PC-9 (cell line): ENCODE data around the gene HPCAL4. TPM values are rescaled to one million over a fixed set of nuclear protein-coding genes. Genes with fewer than 3 reads are reported as not detected.

Source experiments
- BruUV-seq: library from RNA; stranded (reverse); fragments of 400-500 nt; replicated peaks from 2 replicates; lab custom pipeline; 2021; lab: Mats Ljungman, UMichigan
- CTCF ChIA-PET: fragments of 300-600 bp; sonication (Branson Sonifier 250); formaldehyde crosslinking; loops from one replicate; lab custom pipeline; 2022; ENCODE audit warnings: antibody characterized with exemption; lab: Charles Lee
- POLR2A ChIA-PET: fragments of 300-600 bp; sonication (Branson Sonifier 250); formaldehyde crosslinking; loops from one replicate; lab custom pipeline; 2022; ENCODE audit warnings: antibody characterized with exemption; ENCODE audit not compliant: unreplicated experiment; lab: Charles Lee
- DNase-seq, 2 experiments: peaks; one replicate each; pipeline versions ENCODE4 v3.0.0 to v3.0.0-alpha.2; 2015 to 2022; ENCODE audit warnings: mixed read lengths in 1 of 2
- H2AFZ ChIP-seq: fragments of 200-600 bp; sonication (generic); 2 replicates; pipeline ENCODE4 v1.8.1; 2017; ENCODE audit warnings: antibody characterized with exemption
- H3F3A ChIP-seq: fragments of 200-600 bp; sonication (generic); 2 replicates; pipeline ENCODE4 v1.8.1; 2017; ENCODE audit warnings: antibody characterized with exemption, mild to moderate bottlenecking, low read depth; ENCODE audit not compliant: insufficient read depth
- H3K27ac ChIP-seq: fragments of 200-600 bp; sonication (generic); 2 replicates; pipeline ENCODE4 v1.6.1; 2016; ENCODE audit warnings: mixed run types
- H3K27me3 ChIP-seq: fragments of 200-600 bp; sonication (generic); 2 replicates; pipeline ENCODE4 v1.6.1; 2016; ENCODE audit warnings: low read depth, mixed run types; ENCODE audit not compliant: insufficient read depth
- H3K36me3 ChIP-seq: fragments of 200-600 bp; sonication (generic); 2 replicates; pipeline ENCODE4 v1.6.1; 2016; ENCODE audit warnings: low read depth, mixed run types
- H3K4me1 ChIP-seq: fragments of 200-600 bp; sonication (generic); replicated peaks from 2 replicates; pipeline ENCODE4 v1.6.1; 2016; ENCODE audit warnings: mixed run types; ENCODE audit not compliant: insufficient read depth
- H3K4me2 ChIP-seq: fragments of 200-600 bp; sonication (generic); 2 replicates; pipeline ENCODE4 v1.6.1; 2017; ENCODE audit warnings: mixed run types
- H3K4me3 ChIP-seq: fragments of 200-600 bp; sonication (generic); 2 replicates; pipeline ENCODE4 v1.6.1; 2016; ENCODE audit warnings: mixed run types
- H3K79me2 ChIP-seq: fragments of 200-600 bp; sonication (generic); 2 replicates; pipeline ENCODE4 v1.6.1; 2017; ENCODE audit warnings: low read depth, mixed run types
- H3K9me2 ChIP-seq: fragments of 200-600 bp; sonication (generic); 2 replicates; pipeline ENCODE4 v1.8.1; 2017; ENCODE audit warnings: mild to moderate bottlenecking; ENCODE audit not compliant: insufficient read depth
- H3K9me3 ChIP-seq: fragments of 200-600 bp; sonication (generic); 2 replicates; pipeline ENCODE4 v1.8.1; 2016; ENCODE audit warnings: low read depth; ENCODE audit not compliant: insufficient read depth
- H4K20me1 ChIP-seq: fragments of 200-600 bp; sonication (generic); 2 replicates; pipeline ENCODE4 v1.8.1; 2017; ENCODE audit not compliant: insufficient read depth
- EZH2 ChIP-seq: fragments of 200-600 bp; sonication (generic); IDR thresholded peaks from 2 replicates; pipeline ENCODE4 v1.8.0; 2017; ENCODE audit warnings: antibody characterized with exemption, low read depth
- intact Hi-C: fragments of 100-400 bp; cut with micrococcal nuclease; formaldehyde crosslinking; loops from one replicate; pipeline ENCODE4 v1.10.0; 2022; ENCODE audit not compliant: unreplicated experiment
- total RNA-seq: library from RNA; stranded (reverse); gene quantifications from 2 replicates; pipeline ENCODE4 v1.2.3, GENCODE V29; 2021
- TF ChIP-seq, protein P1 (sequence below): fragments of 200-600 bp; sonication (generic); conservative IDR thresholded peaks from 2 replicates; pipeline ENCODE4 v1.6.1; 2017; ENCODE audit warnings: mixed run types, antibody characterized with exemption, mild to moderate bottlenecking, moderate library complexity

HPCAL4 gene
- total RNA-seq, 1 experiment from 2014 or later, result 0.07 TPM

DNA sequence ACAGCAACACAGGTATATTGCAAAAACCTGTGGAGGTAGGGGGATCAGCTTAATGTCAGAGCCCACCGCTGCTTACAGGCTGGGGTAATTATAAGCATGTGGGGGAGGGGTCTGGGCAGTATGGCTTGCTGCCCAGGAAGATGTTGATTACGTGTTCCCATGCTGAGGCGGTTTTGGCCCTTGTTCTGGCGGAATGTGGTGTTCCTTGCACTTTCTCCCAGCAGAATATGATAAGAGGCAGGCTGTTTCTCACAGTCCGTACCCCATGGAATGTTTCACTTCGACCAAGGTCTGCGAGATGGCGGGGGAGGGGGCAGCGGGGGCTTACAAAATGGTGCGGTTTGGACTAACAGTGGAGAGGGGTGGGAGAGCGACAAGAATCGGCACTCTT lies 9.8 kb upstream of the HPCAL4 start:
- Histone ChIP-seq H3K36me3 (no peaks in the 10 kb centered on the region), H3K4me1 (no peaks in the 10 kb centered on the region), H3F3A (no peaks in the 10 kb centered on the region), H3K4me3 (no peak overlapping the region), H3K4me2 (no peak overlapping the region), H2AFZ (no peak overlapping the region), H3K79me2 (no peaks in the 10 kb centered on the region), H3K9me3 (no peaks in the 10 kb centered on the region), H3K27ac (no peak overlapping the region), H4K20me1 (no peaks in the 10 kb centered on the region), H3K9me2 (no peaks in the 10 kb centered on the region), H3K27me3 (peaks cover 22% of the 10 kb centered on the region)
- no peak for DNase-seq
- BruUV-seq, result no TSS peak
- CTCF ChIA-PET, result no interaction called here
- POLR2A ChIA-PET, result interaction anchor here (0.7 kb wide), 1 partner anchor 339 kb away, joined by 4 read pairs; no protein-coding TSS in a partner anchor
- intact Hi-C loops, result no loop called here
- no peak for TF ChIP-seq EZH2
- TF ChIP-seq, protein P1, sequence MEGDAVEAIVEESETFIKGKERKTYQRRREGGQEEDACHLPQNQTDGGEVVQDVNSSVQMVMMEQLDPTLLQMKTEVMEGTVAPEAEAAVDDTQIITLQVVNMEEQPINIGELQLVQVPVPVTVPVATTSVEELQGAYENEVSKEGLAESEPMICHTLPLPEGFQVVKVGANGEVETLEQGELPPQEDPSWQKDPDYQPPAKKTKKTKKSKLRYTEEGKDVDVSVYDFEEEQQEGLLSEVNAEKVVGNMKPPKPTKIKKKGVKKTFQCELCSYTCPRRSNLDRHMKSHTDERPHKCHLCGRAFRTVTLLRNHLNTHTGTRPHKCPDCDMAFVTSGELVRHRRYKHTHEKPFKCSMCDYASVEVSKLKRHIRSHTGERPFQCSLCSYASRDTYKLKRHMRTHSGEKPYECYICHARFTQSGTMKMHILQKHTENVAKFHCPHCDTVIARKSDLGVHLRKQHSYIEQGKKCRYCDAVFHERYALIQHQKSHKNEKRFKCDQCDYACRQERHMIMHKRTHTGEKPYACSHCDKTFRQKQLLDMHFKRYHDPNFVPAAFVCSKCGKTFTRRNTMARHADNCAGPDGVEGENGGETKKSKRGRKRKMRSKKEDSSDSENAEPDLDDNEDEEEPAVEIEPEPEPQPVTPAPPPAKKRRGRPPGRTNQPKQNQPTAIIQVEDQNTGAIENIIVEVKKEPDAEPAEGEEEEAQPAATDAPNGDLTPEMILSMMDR, result no peak

DNA sequence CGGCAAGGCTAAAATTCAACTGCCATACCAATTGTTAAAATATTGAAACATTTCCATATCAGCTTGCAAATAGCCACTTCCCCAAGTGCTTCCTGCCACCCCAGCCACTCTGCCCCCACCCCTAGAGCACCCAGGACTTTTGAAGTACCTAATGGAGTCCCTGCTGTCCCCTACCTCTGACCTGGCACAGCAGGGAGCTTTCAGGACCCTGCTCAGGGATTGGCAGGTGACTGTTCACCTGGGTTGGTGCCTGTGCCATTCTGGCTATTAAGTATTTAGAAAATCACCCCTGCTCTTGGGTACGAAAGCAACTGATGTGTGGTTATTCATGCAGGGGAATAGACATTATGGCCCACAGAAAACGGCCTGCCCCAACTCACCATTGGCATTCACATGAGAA lies 9.1 kb upstream of the HPCAL4 start:
- TF ChIP-seq, protein P1, result no peak
- no peak for TF ChIP-seq EZH2
- no TSS peak for BruUV-seq
- CTCF ChIA-PET, result interaction anchor here (0.6 kb wide), 1 partner anchor 94 kb away, joined by 9 read pairs; no protein-coding TSS in a partner anchor
- H3K79me2 ChIP-seq, result no peaks in the 10 kb centered on the region
- intact Hi-C loops, result no loop called here
- H3K4me1 ChIP-seq, result no peaks in the 10 kb centered on the region
- no peak for DNase-seq
- H3K27ac ChIP-seq, result no peak overlapping the region
- no peaks in the 10 kb centered on the region for H3K9me3 ChIP-seq
- no peaks in the 10 kb centered on the region for H3F3A ChIP-seq
- no peak overlapping the region for H2AFZ ChIP-seq
- H3K36me3 ChIP-seq, result no peaks in the 10 kb centered on the region
- POLR2A ChIA-PET, result interaction anchor here (0.7 kb wide), 1 partner anchor 339 kb away, joined by 4 read pairs; no protein-coding TSS in a partner anchor
- H3K27me3 ChIP-seq, result peaks cover 24% of the 10 kb centered on the region
- H3K4me2 ChIP-seq, result no peak overlapping the region
- H3K9me2 ChIP-seq, result no peaks in the 10 kb centered on the region
- H3K4me3 ChIP-seq, result no peak overlapping the region
- no peaks in the 10 kb centered on the region for H4K20me1 ChIP-seq

DNA sequence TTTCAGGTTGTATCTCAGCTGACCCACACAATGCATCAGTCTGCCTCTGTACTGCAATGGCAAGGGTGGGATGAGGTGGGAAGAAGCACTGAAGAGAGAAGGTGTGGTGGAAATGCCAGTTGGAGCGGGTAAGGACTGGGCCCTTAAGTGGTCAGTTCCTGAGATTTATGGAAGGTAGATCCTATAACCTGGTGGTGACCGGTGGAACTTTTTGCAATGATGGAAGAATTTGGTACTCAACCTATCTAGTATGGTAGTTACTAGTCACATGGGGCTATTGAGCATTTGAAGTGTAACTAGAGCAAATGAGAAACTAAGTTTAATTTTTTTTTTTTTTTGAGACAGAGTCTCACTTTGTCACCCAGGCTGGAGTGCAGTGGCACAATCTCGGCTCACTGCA lies 8.2 kb upstream of the HPCAL4 start:
- Histone ChIP-seq H3K4me3 (no peak overlapping the region), H2AFZ (no peak overlapping the region), H3K27ac (no peak overlapping the region), H3K4me1 (no peaks in the 10 kb centered on the region), H3K36me3 (no peaks in the 10 kb centered on the region), H3K4me2 (no peak overlapping the region), H4K20me1 (no peaks in the 10 kb centered on the region), H3K79me2 (no peaks in the 10 kb centered on the region), H3K27me3 (peaks cover 26% of the 10 kb centered on the region), H3K9me2 (no peaks in the 10 kb centered on the region), H3K9me3 (no peaks in the 10 kb centered on the region), H3F3A (no peaks in the 10 kb centered on the region)
- intact Hi-C loops, result no loop called here
- no TSS peak for BruUV-seq
- ChIA-PET CTCF (no interaction called here), POLR2A (no interaction called here)
- DNase-seq, result no peak
- no peak for TF ChIP-seq EZH2
- TF ChIP-seq, protein P1, result no peak
